ENCODE results near the gene SEMA6A.

SEMA6A gene

GRCh38 chr5:116522356-116523136, 52.1 kb downstream of the SEMA6A start:
- DNase-seq (ENCODE audit: low spot score): no peak
- TF ChIP-seq CTCF (IDR thresholded peaks at IDR 0.05; ENCODE audit: extremely low read depth, insufficient read depth, missing control alignments): no peak
- in situ Hi-C loops (cut with MboI; ENCODE audit: low pct_unique_long_range_greater_than_20kb, low sequenced_read_pairs, unreplicated experiment): no loop called here

- no peak for TF ChIP-seq CTCF (IDR thresholded peaks at IDR 0.05; ENCODE audit: extremely low read depth, insufficient read depth, missing control alignments)
- DNase-seq (ENCODE audit: low spot score): no peak
- in situ Hi-C loops (cut with MboI; ENCODE audit: low pct_unique_long_range_greater_than_20kb, low sequenced_read_pairs, unreplicated experiment): no loop called here
These were observed 53.3 kb downstream of the SEMA6A start for GRCh38 chr5:116521173-116521872.

- no peak for DNase-seq (ENCODE audit: low spot score)
- in situ Hi-C loops (cut with MboI; ENCODE audit: low pct_unique_long_range_greater_than_20kb, low sequenced_read_pairs, unreplicated experiment): no loop called here
- no peak for TF ChIP-seq CTCF (IDR thresholded peaks at IDR 0.05; ENCODE audit: extremely low read depth, insufficient read depth, missing control alignments)
These were observed 53.9 kb downstream of the SEMA6A start for GRCh38 chr5:116520771-116521170.

- in situ Hi-C loops (cut with MboI; ENCODE audit: low pct_unique_long_range_greater_than_20kb, low sequenced_read_pairs, unreplicated experiment): no loop called here
- no peak for DNase-seq (ENCODE audit: low spot score)
- TF ChIP-seq CTCF (IDR thresholded peaks at IDR 0.05; ENCODE audit: extremely low read depth, insufficient read depth, missing control alignments): no peak
These were observed 56.2 kb downstream of the SEMA6A start for GRCh38 chr5:116518423-116518822.

- TF ChIP-seq CTCF (IDR thresholded peaks at IDR 0.05; ENCODE audit: extremely low read depth, insufficient read depth, missing control alignments): no peak
- no peak for DNase-seq (ENCODE audit: low spot score)
- in situ Hi-C loops (cut with MboI; ENCODE audit: low pct_unique_long_range_greater_than_20kb, low sequenced_read_pairs, unreplicated experiment): no loop called here
These were observed 57.1 kb downstream of the SEMA6A start for GRCh38 chr5:116517488-116517887.

- no peak for TF ChIP-seq CTCF (IDR thresholded peaks at IDR 0.05; ENCODE audit: extremely low read depth, insufficient read depth, missing control alignments)
- in situ Hi-C loops (cut with MboI; ENCODE audit: low pct_unique_long_range_greater_than_20kb, low sequenced_read_pairs, unreplicated experiment): no loop called here
- no peak for DNase-seq (ENCODE audit: low spot score)
These were observed 58.6 kb downstream of the SEMA6A start for GRCh38 chr5:116516021-116516420.

Data from GM13977 (cell line).